DOHH2 (cell line): ENCODE data around the gene AUH.

ENCODE experiments used
- EZH2phosphoT487 ChIP-seq: fragments of 200-600 bp; sonication (generic); IDR thresholded peaks from 2 replicates; pipeline ENCODE4 v1.6.1; 2017; ENCODE audit warnings: borderline replicate concordance, mild to moderate bottlenecking, antibody characterized with exemption, low read length, moderate library complexity, mixed read lengths
- TF ChIP-seq, protein P1 (sequence below): fragments of 200-600 bp; sonication (generic); IDR thresholded peaks from one replicate; pipeline ENCODE4 v1.5.1; 2014; ENCODE audit warnings: antibody characterized with exemption, mild to moderate bottlenecking, low read depth, low read length; ENCODE audit not compliant: poor library complexity, severe bottlenecking

DNA sequence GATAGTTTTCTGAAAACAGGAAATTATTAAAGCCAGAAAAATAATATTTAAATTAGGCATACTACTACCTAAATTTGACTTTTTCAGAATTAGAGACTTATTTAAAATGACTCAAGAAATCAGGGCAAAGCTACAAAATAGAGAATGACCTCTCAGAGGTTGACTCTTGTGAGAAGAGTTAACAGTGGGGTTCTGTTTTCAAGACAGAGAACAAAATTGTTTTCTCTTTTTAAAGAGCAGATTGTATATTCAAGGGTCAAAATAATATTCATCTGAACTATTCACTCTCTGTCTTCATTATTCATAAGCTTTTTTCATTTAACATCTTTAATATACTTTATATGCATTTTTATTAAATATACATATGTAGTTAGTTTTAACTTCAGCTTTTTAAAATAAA lies 21.9 kb upstream of the AUH start:
- TF ChIP-seq, protein P1, sequence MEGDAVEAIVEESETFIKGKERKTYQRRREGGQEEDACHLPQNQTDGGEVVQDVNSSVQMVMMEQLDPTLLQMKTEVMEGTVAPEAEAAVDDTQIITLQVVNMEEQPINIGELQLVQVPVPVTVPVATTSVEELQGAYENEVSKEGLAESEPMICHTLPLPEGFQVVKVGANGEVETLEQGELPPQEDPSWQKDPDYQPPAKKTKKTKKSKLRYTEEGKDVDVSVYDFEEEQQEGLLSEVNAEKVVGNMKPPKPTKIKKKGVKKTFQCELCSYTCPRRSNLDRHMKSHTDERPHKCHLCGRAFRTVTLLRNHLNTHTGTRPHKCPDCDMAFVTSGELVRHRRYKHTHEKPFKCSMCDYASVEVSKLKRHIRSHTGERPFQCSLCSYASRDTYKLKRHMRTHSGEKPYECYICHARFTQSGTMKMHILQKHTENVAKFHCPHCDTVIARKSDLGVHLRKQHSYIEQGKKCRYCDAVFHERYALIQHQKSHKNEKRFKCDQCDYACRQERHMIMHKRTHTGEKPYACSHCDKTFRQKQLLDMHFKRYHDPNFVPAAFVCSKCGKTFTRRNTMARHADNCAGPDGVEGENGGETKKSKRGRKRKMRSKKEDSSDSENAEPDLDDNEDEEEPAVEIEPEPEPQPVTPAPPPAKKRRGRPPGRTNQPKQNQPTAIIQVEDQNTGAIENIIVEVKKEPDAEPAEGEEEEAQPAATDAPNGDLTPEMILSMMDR, result no peak
- TF ChIP-seq EZH2phosphoT487, result no peak
